AG09319 (cell line): Measurements from ENCODE around the gene ELAC1.

Source experiments
- DNase-seq: peaks from one replicate; pipeline ENCODE4 v3.0.0-alpha.2; 2010; ENCODE audit warnings: low read depth; ENCODE audit errors: extremely low read depth
- CTCF ChIP-seq: IDR thresholded peaks from 2 replicates; pipeline ENCODE4 v1.5.1; 2011; ENCODE audit warnings: low read depth, mild to moderate bottlenecking, inconsistent platforms, low read length, moderate library complexity

The ELAC1 gene

DNA sequence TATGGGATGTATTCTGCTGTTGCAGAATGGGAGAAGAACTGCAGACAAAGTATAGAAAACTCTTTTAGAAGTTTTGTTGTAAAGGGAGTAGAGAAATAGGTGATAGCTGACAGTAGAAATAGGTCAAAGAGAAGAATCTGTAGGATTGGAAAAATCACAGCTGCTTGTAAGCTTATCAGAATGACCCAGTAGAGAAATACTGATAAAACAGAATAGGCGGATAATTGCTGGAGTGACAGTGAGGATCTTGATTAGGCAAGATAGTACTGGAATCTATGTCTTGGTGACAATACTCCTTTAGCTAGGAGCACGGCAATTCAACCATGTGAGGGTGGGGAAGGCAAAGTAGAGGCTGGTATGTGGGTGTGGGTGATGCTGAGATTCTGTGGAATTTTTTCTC is 57.7 kb downstream of the ELAC1 start:
- no peak for TF ChIP-seq CTCF
- DNase-seq: no peak

DNA sequence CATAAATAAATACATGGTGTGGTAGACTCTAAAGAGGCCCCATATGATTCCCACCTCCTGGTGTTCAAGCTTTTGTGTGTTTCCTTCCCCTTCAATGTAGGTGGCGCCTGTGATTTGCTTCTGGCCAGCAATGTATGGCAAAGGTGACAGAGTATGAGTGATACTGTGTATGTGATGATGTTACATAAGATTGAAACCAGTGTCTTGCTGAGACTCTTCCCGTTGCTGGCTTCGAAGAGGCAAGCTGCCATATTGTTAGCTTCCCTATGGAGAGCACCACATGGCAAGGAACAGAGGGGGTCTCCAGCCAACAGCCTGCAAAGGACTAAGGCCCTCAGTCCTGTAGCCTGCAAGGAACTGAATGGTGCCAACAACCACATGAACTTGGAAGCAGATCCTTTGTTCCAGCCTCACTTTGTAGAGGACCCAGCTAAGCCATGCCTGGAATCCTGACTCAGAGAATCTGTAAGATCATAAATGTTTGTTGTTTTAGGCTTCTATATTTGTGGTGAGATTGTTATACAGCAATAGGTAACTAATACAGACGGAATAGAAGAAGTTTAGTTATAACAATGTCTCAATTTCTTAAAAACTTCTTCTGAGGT is 60.5 kb downstream of the ELAC1 start:
- no peak for TF ChIP-seq CTCF
- no peak for DNase-seq

DNA sequence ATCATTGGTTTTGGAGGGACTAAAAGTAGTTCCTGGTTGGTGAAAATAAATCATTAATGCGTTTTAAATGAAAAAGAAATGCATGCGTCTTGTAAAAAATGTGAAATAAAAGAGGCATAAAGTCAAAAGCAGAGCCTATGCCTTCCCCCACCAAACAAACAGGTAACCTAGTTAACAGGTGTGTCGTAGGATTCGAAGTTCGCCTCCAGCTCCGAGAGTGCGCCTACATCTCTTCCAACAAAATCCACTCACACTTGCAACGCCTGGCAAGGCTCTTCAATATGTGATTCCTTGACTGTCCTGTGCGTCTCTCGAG is 61.5 kb downstream of the ELAC1 start:
- no peak for DNase-seq
- no peak for TF ChIP-seq CTCF

- TF ChIP-seq CTCF: no peak
- DNase-seq: peak; percentile 90
Measured at GRCh38 chr18:51029694-51030536, 62.1 kb downstream of the ELAC1 start, which contains the start of gene SMAD4. Gene SMAD4 (plus strand): TSS chr18:51030213. CDS start chr18:51047047, 16,834 bp downstream.

DNA sequence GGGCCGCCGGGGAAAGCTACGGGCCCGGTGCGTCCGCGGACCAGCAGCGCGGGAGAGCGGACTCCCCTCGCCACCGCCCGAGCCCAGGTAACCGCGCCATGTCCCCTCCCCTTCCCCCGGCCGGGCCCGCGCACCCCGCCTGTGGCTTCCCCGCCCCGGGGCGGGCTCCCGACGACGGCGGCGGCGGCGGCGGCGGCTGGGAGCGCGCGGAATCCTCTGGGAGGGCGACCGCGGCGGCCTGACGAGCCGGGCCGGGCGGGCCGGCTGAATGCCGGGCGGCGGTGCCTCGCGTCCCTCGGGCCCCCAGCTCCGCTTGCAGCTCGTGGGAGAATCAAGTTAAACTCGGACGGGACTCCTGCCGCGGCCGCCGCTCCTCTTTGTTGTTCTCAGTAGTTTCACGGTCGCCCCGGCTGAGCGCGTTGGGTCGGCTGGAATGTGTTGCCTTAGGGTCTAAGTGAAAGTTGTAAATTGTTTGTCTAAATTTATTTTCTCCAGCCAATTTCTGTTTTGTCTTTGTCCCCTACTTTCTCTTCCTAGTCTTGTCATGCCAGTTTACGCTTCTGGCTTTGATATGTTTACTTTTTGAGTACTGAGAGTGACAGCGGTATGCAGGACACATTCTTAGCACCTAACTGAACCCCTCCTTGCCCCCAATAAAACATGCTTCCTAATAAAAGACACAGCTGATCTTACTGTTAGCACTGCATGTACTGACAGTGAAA is 62.9 kb downstream of the ELAC1 start:
- DNase-seq: peak; percentile 22
- no peak for TF ChIP-seq CTCF

DNA sequence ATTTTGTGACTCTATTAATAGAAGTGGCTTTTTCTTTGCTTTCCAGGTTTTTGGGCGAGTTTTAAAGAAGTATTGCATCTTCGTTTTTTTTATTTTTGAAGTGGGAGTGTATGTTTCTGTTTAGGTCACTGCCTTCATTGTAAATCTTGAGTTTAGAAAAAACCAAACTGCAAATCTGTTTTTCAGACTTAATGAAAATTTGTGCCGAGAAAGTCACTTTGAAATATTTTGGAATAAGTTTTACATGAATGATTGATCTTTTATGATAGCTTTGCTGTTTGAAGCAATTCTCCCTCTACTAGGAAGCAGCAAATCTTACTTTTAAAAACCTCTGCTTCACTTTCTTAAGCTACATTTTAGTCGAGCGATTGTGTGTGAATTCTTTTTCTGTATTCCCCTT is 64.4 kb downstream of the ELAC1 start:
- no peak for TF ChIP-seq CTCF

GRCh38 chr18:51037230-51037629 is 69.4 kb downstream of the ELAC1 start:
- no peak for TF ChIP-seq CTCF
- no peak for DNase-seq

More for the DNA sequence above, 64.4 kb downstream of the ELAC1 start:
- no peak for DNase-seq
